ENCODE results near the gene DDN.

DDN gene

DNA sequence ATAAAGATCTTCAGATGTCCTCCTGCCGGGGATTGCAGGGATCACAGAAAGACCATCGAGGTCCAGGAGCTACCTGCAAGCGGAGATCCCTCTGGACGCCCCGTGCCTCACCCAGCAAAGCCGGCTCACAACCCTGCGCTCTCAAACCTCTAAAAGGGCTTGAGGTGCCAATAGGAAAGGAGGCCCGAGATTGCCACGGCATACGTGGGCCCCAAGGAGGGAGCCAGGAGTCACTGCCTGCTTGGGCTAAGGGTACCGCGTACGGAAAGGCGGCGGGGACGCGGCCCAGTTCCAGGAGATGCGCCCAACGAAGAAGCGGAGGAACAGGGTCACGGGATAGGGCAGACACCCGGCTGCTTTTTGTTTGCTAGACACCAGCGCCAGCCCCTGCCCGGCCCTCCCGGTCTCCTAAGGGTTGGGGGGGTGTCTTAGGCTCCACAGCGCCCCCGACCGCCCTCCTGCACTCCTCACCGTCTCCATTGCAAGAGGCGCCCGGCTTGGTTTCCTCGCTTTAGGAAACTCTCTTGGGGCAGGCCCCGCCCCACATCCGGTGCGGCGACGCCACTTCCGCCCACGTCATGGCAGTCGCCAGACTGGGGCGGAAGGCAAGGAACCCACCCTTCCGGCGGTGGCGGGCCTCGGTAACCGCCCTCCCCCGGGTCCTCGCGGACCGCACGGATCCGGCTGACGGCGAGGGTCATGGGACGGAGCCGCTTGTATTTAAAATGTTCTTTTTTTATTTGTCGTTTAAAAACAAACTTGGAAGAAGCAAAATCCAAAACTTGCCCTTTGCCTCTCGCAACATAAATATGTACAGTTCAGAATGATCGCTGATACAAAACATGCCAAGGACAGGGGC is 19.3 kb upstream of the DDN start, which contains the start of gene PRKAG1:
TSS of gene PRKAG1 (minus strand) at position 516 of the 859 bp plus-strand sequence. CDS start at position 480, 36 bp downstream.
- Histone ChIP-seq H3K79me2 (ENCODE audit: insufficient read depth, low read length) (no peaks in the 10 kb centered on the region), H2AFZ (ENCODE audit: low read length) (no peak within 1 kb of the TSS), H3K9me2 (ENCODE audit: low read depth, low read length) (no peaks in the 10 kb centered on the region), H3K27me3 (ENCODE audit: insufficient read depth, low read length) (no peaks in the 10 kb centered on the region), H3K9ac (ENCODE audit: low read length) (peak within 1 kb of the TSS; percentile 83), H3K27ac (ENCODE audit: low read depth, low read length, poor library complexity, severe bottlenecking) (peak within 1 kb of the TSS; percentile 96), H3K4me3 (ENCODE audit: low read depth, low read length, poor library complexity, severe bottlenecking) (peak within 1 kb of the TSS; percentile 81), H4K20me1 (ENCODE audit: insufficient read depth, low read length) (no peaks in the 10 kb centered on the region), H3F3A (ENCODE audit: insufficient read depth, low read length) (peaks cover 4% of the 10 kb centered on the region; the same call in 1 of the 2 replicates), H3K4me2 (ENCODE audit: low read length) (peak within 1 kb of the TSS; percentile 92), H3K9me3 (ENCODE audit: low read length) (no peaks in the 10 kb centered on the region), H3K4me1 (ENCODE audit: insufficient read depth, low read length, severe bottlenecking) (peaks cover 24% of the 10 kb centered on the region), H3K36me3 (ENCODE audit: insufficient read depth, low read length) (peaks cover 29% of the 10 kb centered on the region)
- TF ChIP-seq EZH2 (IDR thresholded peaks at IDR 0.05; ENCODE audit: borderline replicate concordance, low read length) (no peak), CTCF (IDR thresholded peaks at IDR 0.05; ENCODE audit: low read length) (peak; percentile 56)

GRCh38 chr12:49017891-49018260 is 18.7 kb upstream of the DDN start:
- no peaks in the 10 kb centered on the region for H3K79me2 ChIP-seq (ENCODE audit: insufficient read depth, low read length)
- no peak overlapping the region for H2AFZ ChIP-seq (ENCODE audit: low read length)
- TF ChIP-seq CTCF (IDR thresholded peaks at IDR 0.05; ENCODE audit: low read length) (no peak), EZH2 (IDR thresholded peaks at IDR 0.05; ENCODE audit: borderline replicate concordance, low read length) (no peak)
- no peaks in the 10 kb centered on the region for H3K9me3 ChIP-seq (ENCODE audit: low read length)
- peak overlapping the region; percentile 83 for H3K9ac ChIP-seq (ENCODE audit: low read length)
- peaks cover 24% of the 10 kb centered on the region for H3K36me3 ChIP-seq (ENCODE audit: insufficient read depth, low read length)
- H3K4me3 ChIP-seq (ENCODE audit: low read depth, low read length, poor library complexity, severe bottlenecking), result peak overlapping the region; percentile 81
- H3K4me2 ChIP-seq (ENCODE audit: low read length), result peak overlapping the region; percentile 92
- H3K27ac ChIP-seq (ENCODE audit: low read depth, low read length, poor library complexity, severe bottlenecking), result peak overlapping the region; percentile 46
- peaks cover 28% of the 10 kb centered on the region for H3K4me1 ChIP-seq (ENCODE audit: insufficient read depth, low read length, severe bottlenecking)
- H3K9me2 ChIP-seq (ENCODE audit: low read depth, low read length), result no peaks in the 10 kb centered on the region
- no peaks in the 10 kb centered on the region for H4K20me1 ChIP-seq (ENCODE audit: insufficient read depth, low read length)
- no peaks in the 10 kb centered on the region for H3K27me3 ChIP-seq (ENCODE audit: insufficient read depth, low read length)
- H3F3A ChIP-seq (ENCODE audit: insufficient read depth, low read length), result peaks cover 4% of the 10 kb centered on the region; the same call in 1 of the 2 replicates

- H3F3A ChIP-seq (ENCODE audit: insufficient read depth, low read length), result peaks cover 4% of the 10 kb centered on the region; the same call in 1 of the 2 replicates
- H3K9ac ChIP-seq (ENCODE audit: low read length), result no peak overlapping the region
- H3K9me3 ChIP-seq (ENCODE audit: low read length), result no peaks in the 10 kb centered on the region
- H3K4me3 ChIP-seq (ENCODE audit: low read depth, low read length, poor library complexity, severe bottlenecking), result no peak overlapping the region
- peaks cover 28% of the 10 kb centered on the region for H3K4me1 ChIP-seq (ENCODE audit: insufficient read depth, low read length, severe bottlenecking)
- no peaks in the 10 kb centered on the region for H3K27me3 ChIP-seq (ENCODE audit: insufficient read depth, low read length)
- H3K4me2 ChIP-seq (ENCODE audit: low read length), result no peak overlapping the region
- H3K79me2 ChIP-seq (ENCODE audit: insufficient read depth, low read length), result no peaks in the 10 kb centered on the region
- no peaks in the 10 kb centered on the region for H3K9me2 ChIP-seq (ENCODE audit: low read depth, low read length)
- no peak overlapping the region for H2AFZ ChIP-seq (ENCODE audit: low read length)
- H3K27ac ChIP-seq (ENCODE audit: low read depth, low read length, poor library complexity, severe bottlenecking), result no peak overlapping the region
- peaks cover 28% of the 10 kb centered on the region for H3K36me3 ChIP-seq (ENCODE audit: insufficient read depth, low read length)
- TF ChIP-seq EZH2 (IDR thresholded peaks at IDR 0.05; ENCODE audit: borderline replicate concordance, low read length) (no peak), CTCF (IDR thresholded peaks at IDR 0.05; ENCODE audit: low read length) (no peak)
- no peaks in the 10 kb centered on the region for H4K20me1 ChIP-seq (ENCODE audit: insufficient read depth, low read length)
Observed at GRCh38 chr12:49015196-49015595, 16.0 kb upstream of the DDN start.

Measured in OCI-LY1 (cell line).